OCI-LY3 (cell line): ENCODE measurements around the gene DYNLRB1.

ENCODE experiments used
- H2AFZ ChIP-seq: fragments of 200-600, 300-600 bp; shearing (Covaris generic); 2 replicates; pipeline ENCODE4 v1.6.0; 2014; ENCODE audit warnings: antibody characterized with exemption, low read depth, low read length
- H3K27ac ChIP-seq: fragments of 200-600, 300-600 bp; sonication (generic); 2 replicates; pipeline ENCODE4 v1.5.1; 2014; ENCODE audit warnings: mild to moderate bottlenecking, low read length, moderate library complexity, mixed read lengths
- H3K27me3 ChIP-seq: fragments of 200-600, 300-600 bp; sonication (generic); 2 replicates; pipeline ENCODE4 v1.6.1; 2014; ENCODE audit warnings: low read depth, low read length, mixed read lengths
- H3K36me3 ChIP-seq: fragments of 200-600, 300-600 bp; sonication (generic); replicated peaks from 2 replicates; pipeline ENCODE3; 2014; ENCODE audit warnings: low read depth, low read length, mixed read lengths
- H3K4me1 ChIP-seq: fragments of 300-600, 200-600 bp; sonication (generic); 2 replicates; pipeline ENCODE4 v1.6.1; 2014; ENCODE audit warnings: low read length, mixed read lengths
- H3K4me2 ChIP-seq: fragments of 200-600, 300-600 bp; sonication (generic); 2 replicates; pipeline ENCODE4 v1.6.1; 2014; ENCODE audit warnings: low read length, mixed read lengths
- H3K4me3 ChIP-seq: fragments of 300-600, 200-600 bp; sonication (generic); 2 replicates; pipeline ENCODE4 v1.5.1; 2014; ENCODE audit warnings: antibody characterized with exemption, mild to moderate bottlenecking, low read length, moderate library complexity
- H3K79me2 ChIP-seq: fragments of 300-600, 200-600 bp; shearing (Covaris generic); 2 replicates; pipeline ENCODE4 v1.6.1; 2014; ENCODE audit warnings: mild to moderate bottlenecking, low read length, mixed read lengths
- H3K9ac ChIP-seq: fragments of 300-600, 200-600 bp; shearing (Covaris generic); 2 replicates; pipeline ENCODE4 v1.6.0; 2014; ENCODE audit warnings: mild to moderate bottlenecking, low read length, moderate library complexity
- H3K9me3 ChIP-seq: fragments of 200-600, 300-600 bp; shearing (Covaris generic); 2 replicates; pipeline ENCODE4 v1.6.1; 2014; ENCODE audit warnings: low read length, mixed read lengths; ENCODE audit not compliant: insufficient read depth
- H4K20me1 ChIP-seq: fragments of 200-600, 300-600 bp; sonication (generic); 2 replicates; pipeline ENCODE4 v1.6.1; 2016; ENCODE audit warnings: low read length, mixed read lengths; ENCODE audit not compliant: insufficient read depth
- CTCF ChIP-seq: fragments of 200-600, 300-600 bp; sonication (generic); IDR thresholded peaks from 2 replicates; pipeline ENCODE4 v1.5.1; 2014; ENCODE audit warnings: antibody characterized with exemption, low read length, low read depth
- EZH2phosphoT487 ChIP-seq: fragments of 200-600 bp; shearing (Covaris generic); IDR thresholded peaks from 2 replicates; pipeline ENCODE4 v1.6.1; 2018; ENCODE audit warnings: antibody characterized with exemption, mixed run types, low read depth

DYNLRB1 gene

GRCh38 chr20:34525342-34525708 is 9.1 kb downstream of the DYNLRB1 start:
- Histone ChIP-seq H3K27me3 (no peaks in the 10 kb centered on the region), H4K20me1 (peaks cover 51% of the 10 kb centered on the region), H3K4me1 (no peaks in the 10 kb centered on the region), H3K4me3 (no peak overlapping the region), H3K4me2 (no peak overlapping the region), H3K9ac (no peak overlapping the region), H3K27ac (no peak overlapping the region), H3K79me2 (peaks cover 37% of the 10 kb centered on the region), H3K9me3 (no peaks in the 10 kb centered on the region), H2AFZ (no peak overlapping the region), H3K36me3 (peaks cover 43% of the 10 kb centered on the region)
- TF ChIP-seq CTCF (no peak), EZH2phosphoT487 (no peak)

- peaks cover 37% of the 10 kb centered on the region for H3K79me2 ChIP-seq
- H3K4me3 ChIP-seq: no peak overlapping the region
- peaks cover 48% of the 10 kb centered on the region for H3K36me3 ChIP-seq
- no peaks in the 10 kb centered on the region for H3K27me3 ChIP-seq
- no peaks in the 10 kb centered on the region for H3K4me1 ChIP-seq
- no peaks in the 10 kb centered on the region for H3K9me3 ChIP-seq
- no peak overlapping the region for H3K9ac ChIP-seq
- no peak overlapping the region for H2AFZ ChIP-seq
- TF ChIP-seq EZH2phosphoT487: no peak
- TF ChIP-seq CTCF: no peak
- H4K20me1 ChIP-seq: peaks cover 53% of the 10 kb centered on the region
- H3K4me2 ChIP-seq: no peak overlapping the region
- H3K27ac ChIP-seq: no peak overlapping the region
Observed at GRCh38 chr20:34525709-34526416, 9.6 kb downstream of the DYNLRB1 start.

DNA sequence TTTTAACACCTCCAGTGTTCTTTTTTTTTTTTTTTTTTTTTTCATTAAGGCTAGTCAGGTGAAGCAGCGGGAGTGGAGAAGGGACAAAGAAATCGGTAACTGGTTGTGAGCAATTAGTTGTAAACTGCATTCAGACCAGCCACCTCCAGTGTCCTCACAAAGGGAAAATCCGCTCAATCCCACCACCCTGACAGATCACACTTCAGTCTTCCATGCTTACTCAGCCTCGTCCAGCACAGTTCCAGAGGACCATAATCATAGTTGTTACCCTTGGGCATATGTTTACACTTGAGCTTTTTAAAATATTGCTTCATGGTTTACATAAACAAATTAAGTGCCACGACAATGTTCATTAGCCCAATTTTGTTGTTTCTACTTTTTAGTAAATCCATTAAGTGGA is 10.2 kb downstream of the DYNLRB1 start:
- Histone ChIP-seq H3K79me2 (peaks cover 35% of the 10 kb centered on the region), H3K9me3 (no peaks in the 10 kb centered on the region), H3K4me3 (no peak overlapping the region), H4K20me1 (peaks cover 56% of the 10 kb centered on the region), H3K36me3 (peaks cover 46% of the 10 kb centered on the region), H3K4me2 (no peak overlapping the region), H3K27ac (no peak overlapping the region), H3K4me1 (no peaks in the 10 kb centered on the region), H3K27me3 (no peaks in the 10 kb centered on the region), H3K9ac (no peak overlapping the region), H2AFZ (no peak overlapping the region)
- TF ChIP-seq EZH2phosphoT487: no peak
- TF ChIP-seq CTCF: no peak

GRCh38 chr20:34527016-34527415 is 10.8 kb downstream of the DYNLRB1 start:
- H3K36me3 ChIP-seq: peaks cover 46% of the 10 kb centered on the region
- no peaks in the 10 kb centered on the region for H3K9me3 ChIP-seq
- no peak overlapping the region for H3K9ac ChIP-seq
- TF ChIP-seq EZH2phosphoT487 (no peak), CTCF (no peak)
- no peaks in the 10 kb centered on the region for H3K4me1 ChIP-seq
- H3K4me2 ChIP-seq: no peak overlapping the region
- no peak overlapping the region for H3K4me3 ChIP-seq
- no peak overlapping the region for H2AFZ ChIP-seq
- no peak overlapping the region for H3K27ac ChIP-seq
- peaks cover 58% of the 10 kb centered on the region for H4K20me1 ChIP-seq
- H3K79me2 ChIP-seq: peaks cover 29% of the 10 kb centered on the region
- no peaks in the 10 kb centered on the region for H3K27me3 ChIP-seq
